Left ventricle myocardium superior (tissue), 1 donor: ENCODE measurements around the gene PCBP3. TPM values are rescaled to one million over a fixed set of nuclear protein-coding genes. Genes with fewer than 3 reads are reported as not detected.
A peak's percentile ranks its signal among the peaks of the same experiment; 100 is the strongest.

ENCODE experiments used
- ATAC-seq: fragments of 200-7000 bp; cut with Tn5 transposase; one replicate; pipeline ENCODE4 v1.9.1; 2020; ENCODE audit warnings: mild to moderate bottlenecking, moderate library complexity
- DNase-seq: peaks from one replicate; pipeline ENCODE4 v3.0.0-alpha.2; 2020
- intact Hi-C: fragments of 100-400 bp; cut with micrococcal nuclease; formaldehyde crosslinking; loops from one replicate; pipeline ENCODE4 v1.11.0; 2022
- total RNA-seq: library from RNA; stranded (reverse); fragmentation: NEBNext Ultra II Directional; extraction: Animal tissue kit (Norgen Biotek cat#: 25700); gene quantifications from one replicate; pipeline ENCODE4 v1.2.1, GENCODE V29; 2021
- donor health status: DM: no; HTN: yes; CAD: no; lungs with severe emphysema.

PCBP3 gene
- total RNA-seq, 1 donor from 2014 or later = 2.7 TPM

DNA sequence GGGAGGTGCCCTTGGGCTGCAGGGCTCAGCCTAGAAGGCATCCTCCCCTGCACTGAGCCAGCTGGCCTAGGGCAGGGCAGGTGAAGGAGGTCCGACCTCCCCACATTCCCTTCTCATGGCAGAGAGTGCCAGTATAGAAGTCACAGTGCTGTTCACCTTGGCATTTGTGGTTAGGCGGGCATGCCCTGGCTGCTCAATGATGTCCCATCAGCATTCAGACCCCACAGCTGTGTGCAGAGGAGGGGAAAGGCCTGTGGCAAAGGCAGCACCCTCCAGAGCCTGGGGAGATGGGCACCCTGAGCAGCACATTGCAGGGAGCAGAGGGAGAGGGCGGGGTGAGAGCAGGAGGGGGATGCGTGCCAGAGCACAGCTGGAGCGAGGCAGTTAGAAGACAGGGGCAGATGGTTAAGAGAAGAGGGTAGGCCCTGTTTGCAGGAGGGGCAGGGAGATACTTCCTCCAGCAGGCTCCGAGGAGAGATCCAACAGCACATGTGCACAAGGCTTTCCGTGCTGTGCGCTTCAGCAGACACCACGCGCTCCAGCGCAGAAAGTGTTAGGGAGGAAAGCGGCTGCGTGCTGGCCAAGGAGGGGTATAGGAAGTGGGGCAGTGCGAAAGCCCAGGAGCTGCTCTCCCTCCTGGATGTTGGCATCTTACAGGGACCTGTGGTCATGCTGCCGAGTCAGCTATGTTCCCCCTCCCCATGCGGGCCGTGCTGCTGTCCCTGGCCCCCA lies 294.4 kb downstream of the PCBP3 start:
- no peak for ATAC-seq
- intact Hi-C loops = no loop called here
- no peak for DNase-seq

- DNase-seq (no peak), ATAC-seq (no peak)
- intact Hi-C loops = no loop called here
Observed at GRCh38 chr21:45938453-45938755, 294.9 kb downstream of the PCBP3 start.

DNA sequence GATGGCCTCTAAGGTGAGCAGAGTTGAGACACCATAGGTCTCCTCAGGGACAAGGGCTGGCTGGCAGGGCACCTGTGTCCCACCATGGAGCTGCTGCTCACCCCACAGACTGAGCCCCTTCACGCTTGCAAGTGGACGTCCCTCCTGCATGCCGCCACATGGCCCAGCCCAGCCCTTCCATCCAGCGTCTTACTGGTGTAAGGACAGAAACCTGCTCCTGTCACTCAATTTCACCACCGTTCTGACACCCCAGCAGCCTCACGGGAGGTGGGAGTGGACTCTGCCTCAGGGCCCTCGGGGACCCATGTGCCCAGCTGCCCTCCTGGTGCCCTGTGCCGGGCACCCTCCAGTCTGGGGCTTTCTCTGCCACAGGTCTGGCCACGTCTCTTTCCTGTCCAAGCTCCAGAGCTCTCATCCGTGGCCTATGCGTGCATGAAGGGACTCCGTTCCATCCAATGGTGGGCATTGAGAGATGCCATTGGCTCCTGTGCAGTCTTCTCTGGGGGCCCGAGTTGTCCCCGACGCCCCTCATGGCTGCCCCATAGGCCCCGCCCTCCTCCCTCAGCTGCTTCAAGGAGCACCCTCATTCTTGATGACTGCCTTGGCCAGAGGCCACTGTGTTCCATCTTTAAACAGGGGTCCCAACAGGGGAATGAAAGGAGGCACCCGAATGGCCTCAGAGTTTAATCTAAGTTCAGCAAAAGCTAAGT lies 295.4 kb downstream of the PCBP3 start:
- intact Hi-C loops = no loop called here
- ATAC-seq (no peak), DNase-seq (no peak)

GRCh38 chr21:45939521-45940045 lies 296.1 kb downstream of the PCBP3 start:
- no peak for ATAC-seq
- no peak for DNase-seq
- intact Hi-C loops = no loop called here

DNA sequence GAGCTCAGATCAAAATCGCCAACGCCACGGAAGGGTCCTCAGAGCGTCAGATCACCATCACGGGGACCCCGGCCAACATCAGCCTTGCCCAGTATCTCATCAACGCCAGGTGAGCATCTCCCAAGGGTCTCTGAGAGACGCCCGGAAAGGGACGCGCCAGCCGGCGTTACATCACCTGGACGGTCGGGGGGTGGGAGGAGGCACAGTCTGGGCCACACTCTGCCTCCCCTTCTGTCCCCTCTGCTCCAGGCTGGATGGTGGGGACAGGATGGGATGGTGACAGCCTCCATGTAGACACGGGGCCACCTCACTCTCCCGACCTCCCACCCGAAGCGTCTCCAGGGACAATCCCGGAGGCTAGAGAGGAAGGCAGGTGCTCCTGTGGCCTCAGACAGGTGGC lies 296.6 kb downstream of the PCBP3 start:
- intact Hi-C loops = no loop called here
- ATAC-seq (no peak), DNase-seq (no peak)

GRCh38 chr21:45940621-45941337 lies 297.3 kb downstream of the PCBP3 start:
- DNase-seq (no peak), ATAC-seq (no peak)
- intact Hi-C loops = no loop called here

GRCh38 chr21:45941338-45941710 lies 297.8 kb downstream of the PCBP3 start:
- ATAC-seq (no peak), DNase-seq (no peak)
- intact Hi-C loops = no loop called here

GRCh38 chr21:45941717-45942546 lies 298.4 kb downstream of the PCBP3 start:
- DNase-seq (no peak), ATAC-seq (no peak)
- intact Hi-C loops = no loop called here

DNA sequence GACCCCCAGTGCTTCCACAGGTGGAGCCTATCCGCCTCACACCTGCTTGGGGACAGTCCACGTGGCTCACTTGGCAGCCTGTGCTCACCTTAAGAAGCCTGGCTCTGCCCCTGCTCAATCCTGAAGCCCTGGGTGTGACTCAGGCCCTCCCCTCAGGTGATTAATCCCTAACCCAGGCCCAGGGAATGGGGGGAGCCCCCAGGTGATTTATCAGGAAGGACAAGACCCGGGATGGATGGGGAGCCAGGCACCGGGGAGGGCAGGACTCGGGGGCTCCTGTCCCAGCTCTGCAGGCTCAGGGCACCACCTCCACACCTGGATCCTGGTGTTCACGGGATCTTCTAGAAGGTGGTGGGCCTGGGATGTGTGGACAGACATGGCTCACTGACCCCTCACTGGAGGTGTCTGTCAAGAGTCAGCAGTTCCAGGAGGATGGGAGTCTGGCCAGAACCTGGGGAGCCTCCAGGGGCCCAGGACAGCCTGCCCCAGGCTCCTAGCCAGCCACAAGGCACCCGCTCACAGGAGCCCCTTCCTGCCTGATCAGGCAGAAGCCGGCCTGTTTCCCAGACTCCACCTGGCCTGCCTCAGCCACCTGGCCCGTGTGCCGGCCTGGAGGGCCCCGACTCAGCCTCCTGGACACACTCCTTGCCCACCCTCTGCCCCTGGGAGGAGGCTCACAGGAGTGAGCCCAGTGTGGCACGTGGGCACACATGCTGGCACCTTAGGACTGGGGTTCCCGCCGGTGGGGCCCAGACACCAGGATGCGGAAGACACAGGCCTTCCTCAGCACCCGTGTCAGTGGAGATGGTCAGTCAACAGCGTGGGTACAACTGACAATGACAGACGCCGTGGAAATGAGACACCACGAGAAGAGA lies 299.5 kb downstream of the PCBP3 start:
- DNase-seq (no peak), ATAC-seq (no peak)
- intact Hi-C loops = no loop called here

DNA sequence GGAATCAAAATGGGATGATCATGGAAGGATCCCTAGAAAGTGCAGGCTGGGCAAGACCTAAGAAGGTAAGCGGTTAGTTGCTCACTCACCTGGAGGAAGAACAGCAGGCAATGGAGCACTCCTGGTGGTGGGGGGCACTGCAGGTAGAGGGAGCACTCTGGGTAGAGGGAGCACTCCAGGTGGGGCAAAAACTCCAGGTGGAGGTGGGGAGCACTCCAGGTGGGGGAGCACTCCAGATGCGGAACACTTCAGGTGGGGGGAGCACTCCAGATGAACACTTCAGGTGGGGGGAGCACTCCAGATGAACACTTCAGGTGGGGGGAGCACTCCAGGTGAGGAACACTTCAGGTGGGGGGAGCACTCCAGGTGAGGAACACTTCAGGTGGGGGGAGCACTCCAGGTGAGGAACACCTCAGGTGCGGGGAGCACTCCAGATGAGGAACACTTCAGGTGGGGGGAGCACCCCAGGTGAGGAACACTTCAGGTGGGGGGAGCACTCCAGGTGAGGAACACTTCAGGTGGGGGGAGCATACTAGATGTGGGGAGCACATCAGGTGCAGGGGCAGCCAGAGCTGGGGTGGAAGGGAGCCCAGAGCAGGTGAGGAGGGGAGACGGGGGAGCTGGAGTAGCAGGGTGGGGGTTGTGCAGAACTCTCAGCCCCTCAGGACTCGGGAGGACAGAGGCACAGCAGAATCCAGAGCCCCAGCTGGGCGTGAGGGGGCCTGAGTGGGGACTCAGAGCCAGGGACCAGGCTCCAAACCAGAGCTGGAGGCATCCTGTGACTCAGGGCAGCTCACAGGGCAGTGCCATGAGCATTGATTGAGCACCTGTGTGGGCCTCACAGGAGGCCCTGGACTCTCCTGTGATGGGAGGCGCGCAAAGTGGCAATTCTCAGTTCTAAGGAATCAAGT lies 300.4 kb downstream of the PCBP3 start:
- DNase-seq (no peak), ATAC-seq (no peak)
- intact Hi-C loops = no loop called here

GRCh38 chr21:45944601-45945000 lies 301.1 kb downstream of the PCBP3 start:
- ATAC-seq (no peak), DNase-seq (no peak)
- intact Hi-C loops = no loop called here

- DNase-seq (no peak), ATAC-seq (no peak)
- intact Hi-C loops = no loop called here
Observed at GRCh38 chr21:45945066-45945867, 301.7 kb downstream of the PCBP3 start.

- DNase-seq (no peak), ATAC-seq (no peak)
- intact Hi-C loops = no loop called here
Observed at GRCh38 chr21:45945868-45946210, 302.3 kb downstream of the PCBP3 start.

DNA sequence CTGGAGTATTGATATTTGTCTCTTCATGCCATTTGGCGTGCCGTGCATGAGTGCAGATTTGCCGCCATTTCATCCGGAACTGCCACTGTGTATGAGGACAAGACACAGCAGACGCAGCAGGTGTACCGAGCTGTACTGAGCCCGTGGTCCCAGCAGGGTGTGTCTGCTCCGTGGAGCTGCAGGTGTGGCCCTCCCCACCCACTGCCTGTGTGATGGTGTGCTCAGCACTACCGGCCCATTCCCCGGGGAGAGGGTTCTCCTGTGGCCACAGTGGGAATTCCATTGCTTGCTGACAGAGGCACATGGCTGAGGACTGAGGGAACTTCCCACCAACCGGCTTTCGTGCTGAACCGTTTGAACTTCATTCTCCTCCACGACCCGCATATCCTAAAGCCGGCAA lies 303.8 kb downstream of the PCBP3 start:
- intact Hi-C loops = no loop called here
- ATAC-seq = no peak
- no peak for DNase-seq

GRCh38 chr21:45947716-45948255 lies 304.3 kb downstream of the PCBP3 start:
- no peak for ATAC-seq
- no peak for DNase-seq
- intact Hi-C loops = no loop called here

- DNase-seq (no peak), ATAC-seq (peak; percentile 8)
- intact Hi-C loops = no loop called here
Observed at GRCh38 chr21:45948576-45949141, 305.1 kb downstream of the PCBP3 start.
